ACC112 (cell line): Measurements from ENCODE around the gene MAP3K2.

Experiments
- H2AFZ ChIP-seq: fragments of 200-600 bp; sonication (generic); one replicate; pipeline ENCODE4 v1.6.0; 2017; ENCODE audit warnings: antibody characterized with exemption, low read length; ENCODE audit not compliant: unreplicated experiment
- H3K27ac ChIP-seq: fragments of 200-600 bp; sonication (generic); 2 replicates; pipeline ENCODE4 v1.5.1; 2014; ENCODE audit warnings: low read depth, mild to moderate bottlenecking, antibody characterized with exemption, low read length, moderate library complexity
- H3K27me3 ChIP-seq: fragments of 200-600 bp; sonication (generic); 2 replicates; pipeline ENCODE4 v1.6.1; 2014; ENCODE audit warnings: mild to moderate bottlenecking, antibody characterized with exemption, low read length, moderate library complexity, mixed read lengths; ENCODE audit not compliant: insufficient read depth
- H3K36me3 ChIP-seq: fragments of 200-600 bp; sonication (generic); 2 replicates; pipeline ENCODE4 v1.6.1; 2016; ENCODE audit warnings: mild to moderate bottlenecking, antibody characterized with exemption, low read length, moderate library complexity, mixed read lengths; ENCODE audit not compliant: insufficient read depth
- H3K4me1 ChIP-seq: fragments of 200-600 bp; sonication (generic); one replicate; pipeline ENCODE4 v1.6.1; 2016; ENCODE audit warnings: low read length, mixed read lengths; ENCODE audit not compliant: insufficient read depth, unreplicated experiment, control insufficient read depth
- H3K4me3 ChIP-seq: fragments of 200-600 bp; sonication (generic); 2 replicates; pipeline ENCODE4 v1.5.1; 2014; ENCODE audit warnings: mild to moderate bottlenecking, low read depth, low read length
- H3K79me2 ChIP-seq: fragments of 200-600 bp; sonication (generic); one replicate; pipeline ENCODE4 v1.6.0; 2016; ENCODE audit warnings: low read length; ENCODE audit not compliant: control insufficient read depth, unreplicated experiment, insufficient read depth

MAP3K2 gene

DNA sequence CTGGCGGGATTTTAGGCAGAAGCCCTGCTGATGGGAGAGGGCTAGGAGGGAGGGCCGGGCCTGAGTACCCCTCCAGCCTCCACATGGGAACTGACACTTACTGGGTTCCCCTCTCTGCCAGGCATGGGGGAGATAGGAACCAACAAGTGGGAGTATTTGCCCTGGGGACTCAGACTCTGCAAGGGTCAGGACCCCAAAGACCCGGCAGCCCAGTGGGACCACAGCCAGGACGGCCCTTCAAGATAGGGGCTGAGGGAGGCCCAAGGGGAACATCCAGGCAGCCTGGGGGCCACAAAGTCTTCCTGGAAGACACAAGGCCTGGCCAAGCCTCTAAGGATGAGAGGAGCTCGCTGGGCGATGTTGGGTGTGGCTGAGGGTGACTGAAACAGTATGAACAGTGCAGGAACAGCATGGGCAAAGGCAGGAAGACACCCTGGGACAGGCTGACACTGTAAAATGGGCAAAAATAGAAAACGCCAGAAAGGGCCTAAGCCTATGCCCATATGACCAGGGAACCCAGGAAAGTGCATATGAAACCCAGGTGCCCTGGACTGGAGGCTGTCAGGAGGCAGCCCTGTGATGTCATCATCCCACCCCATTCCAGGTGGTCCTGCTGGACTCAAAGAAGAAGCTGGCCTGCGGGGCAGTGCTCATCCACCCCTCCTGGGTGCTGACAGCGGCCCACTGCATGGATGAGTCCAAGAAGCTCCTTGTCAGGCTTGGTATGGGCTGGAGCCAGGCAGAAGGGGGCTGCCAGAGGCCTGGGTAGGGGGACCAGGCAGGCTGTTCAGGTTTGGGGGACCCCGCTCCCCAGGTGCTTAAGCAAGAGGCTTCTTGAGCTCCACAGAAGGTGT is 39.0 kb upstream of the MAP3K2 start:
- H3K27me3 ChIP-seq: peaks cover 16% of the 10 kb centered on the region
- no peak overlapping the region for H3K27ac ChIP-seq
- no peaks in the 10 kb centered on the region for H3K79me2 ChIP-seq
- H3K4me1 ChIP-seq: no peaks in the 10 kb centered on the region
- no peaks in the 10 kb centered on the region for H3K36me3 ChIP-seq
- no peak overlapping the region for H2AFZ ChIP-seq
- H3K4me3 ChIP-seq: no peak overlapping the region

DNA sequence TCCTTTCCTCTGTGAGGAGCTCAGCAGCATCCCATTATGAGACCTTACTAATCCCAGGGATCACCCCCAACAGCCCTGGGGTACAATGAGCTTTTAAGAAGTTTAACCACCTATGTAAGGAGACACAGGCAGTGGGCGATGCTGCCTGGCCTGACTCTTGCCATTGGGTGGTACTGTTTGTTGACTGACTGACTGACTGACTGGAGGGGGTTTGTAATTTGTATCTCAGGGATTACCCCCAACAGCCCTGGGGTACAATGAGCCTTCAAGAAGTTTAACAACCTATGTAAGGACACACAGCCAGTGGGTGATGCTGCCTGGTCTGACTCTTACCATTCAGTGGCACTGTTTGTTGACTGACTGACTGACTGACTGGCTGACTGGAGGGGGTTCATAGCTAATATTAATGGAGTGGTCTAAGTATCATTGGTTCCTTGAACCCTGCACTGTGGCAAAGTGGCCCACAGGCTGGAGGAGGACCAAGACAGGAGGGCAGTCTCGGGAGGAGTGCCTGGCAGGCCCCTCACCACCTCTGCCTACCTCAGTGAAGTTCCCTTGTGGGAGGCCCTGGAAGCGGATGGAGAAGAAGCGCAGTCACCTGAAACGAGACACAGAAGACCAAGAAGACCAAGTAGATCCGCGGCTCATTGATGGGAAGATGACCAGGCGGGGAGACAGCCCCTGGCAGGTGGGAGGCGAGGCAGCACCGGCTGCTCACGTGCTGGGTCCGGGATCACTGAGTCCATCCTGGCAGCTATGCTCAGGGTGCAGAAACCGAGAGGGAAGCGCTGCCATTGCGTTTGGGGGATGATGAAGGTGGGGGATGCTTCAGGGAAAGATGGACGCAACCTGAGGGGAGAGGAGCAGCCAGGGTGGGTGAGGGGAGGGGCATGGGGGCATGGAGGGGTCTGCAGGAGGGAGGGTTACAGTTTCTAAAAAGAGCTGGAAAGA is 38.0 kb upstream of the MAP3K2 start:
- no peaks in the 10 kb centered on the region for H3K4me1 ChIP-seq
- no peaks in the 10 kb centered on the region for H3K79me2 ChIP-seq
- peaks cover 16% of the 10 kb centered on the region for H3K27me3 ChIP-seq
- no peak overlapping the region for H3K27ac ChIP-seq
- H2AFZ ChIP-seq: no peak overlapping the region
- H3K4me3 ChIP-seq: no peak overlapping the region
- no peaks in the 10 kb centered on the region for H3K36me3 ChIP-seq

GRCh38 chr2:127424598-127425520 is 37.1 kb upstream of the MAP3K2 start:
- Histone ChIP-seq H3K79me2 (no peaks in the 10 kb centered on the region), H3K27ac (no peak overlapping the region), H3K27me3 (peaks cover 16% of the 10 kb centered on the region), H3K36me3 (no peaks in the 10 kb centered on the region), H2AFZ (no peak overlapping the region), H3K4me1 (no peaks in the 10 kb centered on the region), H3K4me3 (no peak overlapping the region)

DNA sequence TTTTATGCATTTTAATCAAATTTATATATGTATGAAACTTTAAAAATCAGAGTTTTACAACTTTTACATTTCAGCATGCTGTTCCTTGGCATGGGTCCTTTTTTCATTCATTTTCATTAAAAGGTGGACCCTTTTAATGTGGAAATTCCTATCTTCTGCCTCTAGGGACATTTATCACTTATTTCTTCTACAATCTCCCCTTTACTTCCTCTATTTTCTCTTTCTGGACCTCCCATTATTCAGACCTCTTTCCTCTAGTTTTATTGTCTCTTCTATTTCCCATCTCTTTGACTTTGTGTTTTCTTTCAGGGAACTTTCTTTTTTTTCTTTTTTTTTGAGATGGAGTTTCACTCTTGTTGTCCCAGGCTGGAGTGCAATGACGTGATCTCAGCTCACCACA is 36.1 kb upstream of the MAP3K2 start:
- no peak overlapping the region for H3K27ac ChIP-seq
- no peaks in the 10 kb centered on the region for H3K36me3 ChIP-seq
- H3K4me1 ChIP-seq: no peaks in the 10 kb centered on the region
- peaks cover 16% of the 10 kb centered on the region for H3K27me3 ChIP-seq
- H2AFZ ChIP-seq: no peak overlapping the region
- H3K79me2 ChIP-seq: no peaks in the 10 kb centered on the region
- H3K4me3 ChIP-seq: peak overlapping the region; percentile 62

GRCh38 chr2:127423478-127423843 is 35.7 kb upstream of the MAP3K2 start:
- no peak overlapping the region for H2AFZ ChIP-seq
- H3K4me3 ChIP-seq: peak overlapping the region; percentile 62
- no peaks in the 10 kb centered on the region for H3K4me1 ChIP-seq
- H3K79me2 ChIP-seq: no peaks in the 10 kb centered on the region
- no peak overlapping the region for H3K27ac ChIP-seq
- peaks cover 16% of the 10 kb centered on the region for H3K27me3 ChIP-seq
- no peaks in the 10 kb centered on the region for H3K36me3 ChIP-seq

DNA sequence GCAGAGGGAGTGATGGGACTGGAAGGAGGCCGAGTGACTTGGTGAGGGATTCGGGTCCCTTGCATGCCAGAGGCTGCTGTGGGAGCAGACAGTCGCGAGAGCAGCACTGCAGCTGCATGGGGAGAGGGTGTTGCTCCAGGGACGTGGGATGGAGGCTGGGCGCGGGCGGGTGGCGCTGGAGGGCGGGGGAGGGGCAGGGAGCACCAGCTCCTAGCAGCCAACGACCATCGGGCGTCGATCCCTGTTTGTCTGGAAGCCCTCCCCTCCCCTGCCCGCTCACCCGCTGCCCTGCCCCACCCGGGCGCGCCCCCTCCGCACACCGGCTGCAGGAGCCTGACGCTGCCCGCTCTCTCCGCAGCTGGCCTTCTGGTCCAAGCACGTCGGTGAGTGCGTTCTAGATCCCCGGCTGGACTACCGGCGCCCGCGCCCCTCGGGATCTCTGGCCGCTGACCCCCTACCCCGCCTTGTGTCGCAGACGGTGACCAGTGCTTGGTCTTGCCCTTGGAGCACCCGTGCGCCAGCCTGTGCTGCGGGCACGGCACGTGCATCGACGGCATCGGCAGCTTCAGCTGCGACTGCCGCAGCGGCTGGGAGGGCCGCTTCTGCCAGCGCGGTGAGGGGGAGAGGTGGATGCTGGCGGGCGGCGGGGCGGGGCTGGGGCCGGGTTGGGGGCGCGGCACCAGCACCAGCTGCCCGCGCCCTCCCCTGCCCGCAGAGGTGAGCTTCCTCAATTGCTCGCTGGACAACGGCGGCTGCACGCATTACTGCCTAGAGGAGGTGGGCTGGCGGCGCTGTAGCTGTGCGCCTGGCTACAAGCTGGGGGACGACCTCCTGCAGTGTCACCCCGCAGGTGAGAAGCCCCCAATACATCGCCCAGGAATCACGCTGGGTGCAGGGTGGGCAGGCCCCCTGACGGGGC is 35.0 kb upstream of the MAP3K2 start:
- H3K79me2 ChIP-seq: no peaks in the 10 kb centered on the region
- no peak overlapping the region for H3K27ac ChIP-seq
- H2AFZ ChIP-seq: no peak overlapping the region
- no peaks in the 10 kb centered on the region for H3K4me1 ChIP-seq
- no peaks in the 10 kb centered on the region for H3K36me3 ChIP-seq
- peak overlapping the region; percentile 62 for H3K4me3 ChIP-seq
- peaks cover 16% of the 10 kb centered on the region for H3K27me3 ChIP-seq

GRCh38 chr2:127421871-127422558 is 34.2 kb upstream of the MAP3K2 start:
- H2AFZ ChIP-seq: no peak overlapping the region
- no peaks in the 10 kb centered on the region for H3K79me2 ChIP-seq
- H3K27me3 ChIP-seq: peaks cover 16% of the 10 kb centered on the region
- H3K27ac ChIP-seq: no peak overlapping the region
- H3K4me1 ChIP-seq: no peaks in the 10 kb centered on the region
- H3K36me3 ChIP-seq: no peaks in the 10 kb centered on the region
- H3K4me3 ChIP-seq: no peak overlapping the region

GRCh38 chr2:127421116-127421800 is 33.5 kb upstream of the MAP3K2 start:
- Histone ChIP-seq H3K4me3 (no peak overlapping the region), H3K36me3 (no peaks in the 10 kb centered on the region), H3K4me1 (no peaks in the 10 kb centered on the region), H3K27me3 (peaks cover 16% of the 10 kb centered on the region), H3K79me2 (no peaks in the 10 kb centered on the region), H3K27ac (no peak overlapping the region), H2AFZ (no peak overlapping the region)
